Uterus (tissue), 4 donors: ENCODE data around the gene MPV17L. TPM values are rescaled to one million over a fixed set of nuclear protein-coding genes. Genes with fewer than 3 reads are reported as not detected.

Experiments used
- DNase-seq, 2 donors: peaks; one replicate each; pipeline ENCODE4 v3.0.0-alpha.2; 2019 to 2020
- H3K27ac ChIP-seq, 2 donors: fragments of 200-600 bp; sonication (generic); 1 replicate in 1 of 2; 2 replicates in 1 of 2; pipeline ENCODE4 v1.5.1; 2016 to 2018
- H3K27me3 ChIP-seq, 2 donors: fragments of 200-600 bp; sonication (generic); one replicate each; pipeline ENCODE4 v1.5.1; 2018 to 2019; ENCODE audit warnings: control low read depth in 1 of 2
- H3K36me3 ChIP-seq, 2 donors: fragments of 200-600 bp; sonication (generic); one replicate each; pipeline ENCODE4 v1.5.1; 2019; ENCODE audit warnings: control low read depth in 1 of 2
- H3K4me1 ChIP-seq, 2 donors: fragments of 200-600 bp; sonication (generic); one replicate each; pipeline ENCODE4 v1.5.1; 2018 to 2019; ENCODE audit warnings: control low read depth in 1 of 2
- H3K4me3 ChIP-seq, 2 donors: fragments of 200-600 bp; sonication (generic); 1 replicate in 1 of 2; 2 replicates in 1 of 2; pipeline ENCODE4 v1.5.1; 2018 to 2019; ENCODE audit warnings: mild to moderate bottlenecking in 1 of 2
- H3K9me3 ChIP-seq, 2 donors: fragments of 200-600 bp; sonication (generic); one replicate each; pipeline ENCODE4 v1.5.1; 2019; ENCODE audit warnings: control low read depth in 1 of 2
- POLR2A ChIP-seq, 2 donors: fragments of 450-650 bp; IDR thresholded peaks; one replicate each; pipeline ENCODE4 v1.6.1; 2016; ENCODE audit warnings: antibody characterized with exemption in 2 of 2, mild to moderate bottlenecking in 1 of 2, moderate library complexity in 1 of 2
- intact Hi-C: fragments of 100-400 bp; cut with DNase I; formaldehyde crosslinking; loops from one replicate; pipeline ENCODE4 v1.15.1; 2023; ENCODE audit warnings: low total_unique reads
- total RNA-seq, 4 donors: library from RNA; depleted of rRNA in 3 of 4; stranded (reverse); fragments of >200 nt in 3 of 4; gene quantifications; one replicate each; pipeline versions ENCODE4 v1.1.0 to v1.2.4, GENCODE V29; 2014 to 2023
- TF ChIP-seq, protein P1 (sequence below), 4 experiments: fragments of 200-600 bp in 2 of 4; fragments of 450-650 bp in 2 of 4; sonication (generic) in 2 of 4; IDR thresholded peaks; one replicate each; pipeline ENCODE4 v1.5.1; 2016 to 2019; ENCODE audit warnings: antibody characterized with exemption in 4 of 4, mild to moderate bottlenecking in 2 of 4, moderate library complexity in 1 of 4
- donor health status: DM: yes; HTN: yes; CAD: no.

MPV17L gene
- total RNA-seq, 4 donors from 2014 or later: 4.7 to 15.1 (median 11.8) TPM

DNA sequence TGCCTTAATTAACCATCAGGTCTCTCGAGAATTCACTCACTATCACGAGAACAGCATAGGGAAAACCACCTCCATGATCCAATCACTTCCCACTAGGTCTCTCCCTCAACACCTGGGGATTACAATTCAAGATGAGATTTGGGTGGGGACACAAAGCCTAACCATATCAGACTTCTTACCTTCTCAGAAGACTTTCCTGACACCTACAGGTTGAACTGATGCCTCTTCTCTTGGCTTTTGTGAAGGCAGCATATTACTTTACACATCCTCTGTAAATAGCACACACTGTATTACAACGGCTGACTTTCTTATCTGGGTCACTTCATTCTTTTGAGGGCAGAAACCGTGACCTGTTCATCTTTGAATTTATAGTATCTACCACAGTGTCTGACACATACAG lies 62.4 kb downstream of the MPV17L start:
- Histone ChIP-seq H3K4me3 (no peak overlapping the region), H3K36me3 (no peaks in the 10 kb centered on the region), H3K27me3 (no peaks in the 10 kb centered on the region), H3K9me3 (no peaks in the 10 kb centered on the region), H3K27ac (no peak overlapping the region), H3K4me1 (no peaks in the 10 kb centered on the region)
- no peak for DNase-seq
- TF ChIP-seq, protein P1, sequence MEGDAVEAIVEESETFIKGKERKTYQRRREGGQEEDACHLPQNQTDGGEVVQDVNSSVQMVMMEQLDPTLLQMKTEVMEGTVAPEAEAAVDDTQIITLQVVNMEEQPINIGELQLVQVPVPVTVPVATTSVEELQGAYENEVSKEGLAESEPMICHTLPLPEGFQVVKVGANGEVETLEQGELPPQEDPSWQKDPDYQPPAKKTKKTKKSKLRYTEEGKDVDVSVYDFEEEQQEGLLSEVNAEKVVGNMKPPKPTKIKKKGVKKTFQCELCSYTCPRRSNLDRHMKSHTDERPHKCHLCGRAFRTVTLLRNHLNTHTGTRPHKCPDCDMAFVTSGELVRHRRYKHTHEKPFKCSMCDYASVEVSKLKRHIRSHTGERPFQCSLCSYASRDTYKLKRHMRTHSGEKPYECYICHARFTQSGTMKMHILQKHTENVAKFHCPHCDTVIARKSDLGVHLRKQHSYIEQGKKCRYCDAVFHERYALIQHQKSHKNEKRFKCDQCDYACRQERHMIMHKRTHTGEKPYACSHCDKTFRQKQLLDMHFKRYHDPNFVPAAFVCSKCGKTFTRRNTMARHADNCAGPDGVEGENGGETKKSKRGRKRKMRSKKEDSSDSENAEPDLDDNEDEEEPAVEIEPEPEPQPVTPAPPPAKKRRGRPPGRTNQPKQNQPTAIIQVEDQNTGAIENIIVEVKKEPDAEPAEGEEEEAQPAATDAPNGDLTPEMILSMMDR (IDR thresholded peaks at IDR 0.05): no peak
- no peak for TF ChIP-seq POLR2A (IDR thresholded peaks at IDR 0.05)
- intact Hi-C loops: no loop called here

DNA sequence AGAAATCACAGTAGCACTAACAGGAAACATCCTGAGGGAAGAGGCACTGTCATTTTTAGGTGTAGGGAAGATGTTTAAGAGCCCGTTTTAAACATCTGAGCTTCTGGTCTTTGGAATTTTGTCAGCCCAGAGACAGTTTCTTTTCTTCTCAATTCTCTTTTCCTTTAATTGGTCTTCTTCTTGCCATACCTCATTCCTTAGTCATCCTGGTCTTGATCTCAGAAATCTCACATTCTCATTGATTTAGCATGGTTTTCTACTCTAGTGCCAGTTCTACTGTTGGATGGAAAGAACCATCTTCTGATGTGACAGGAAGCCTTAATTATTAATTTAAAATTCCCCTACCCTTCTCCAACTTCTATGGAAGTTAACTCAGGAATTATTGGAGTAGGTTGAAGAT lies 64.2 kb downstream of the MPV17L start:
- H3K27ac ChIP-seq: no peak overlapping the region
- no peaks in the 10 kb centered on the region for H3K9me3 ChIP-seq
- no peak overlapping the region for H3K4me3 ChIP-seq
- intact Hi-C loops: no loop called here
- no peak for DNase-seq
- H3K36me3 ChIP-seq: no peaks in the 10 kb centered on the region
- TF ChIP-seq, protein P1 (IDR thresholded peaks at IDR 0.05): no peak
- no peak for TF ChIP-seq POLR2A (IDR thresholded peaks at IDR 0.05)
- H3K4me1 ChIP-seq: no peaks in the 10 kb centered on the region
- no peaks in the 10 kb centered on the region for H3K27me3 ChIP-seq

- Histone ChIP-seq H3K36me3 (no peaks in the 10 kb centered on the region), H3K9me3 (no peaks in the 10 kb centered on the region), H3K27ac (no peak overlapping the region), H3K27me3 (no peaks in the 10 kb centered on the region), H3K4me1 (no peaks in the 10 kb centered on the region), H3K4me3 (no peak overlapping the region)
- DNase-seq: no peak
- TF ChIP-seq, protein P1 (IDR thresholded peaks at IDR 0.05): no peak
- TF ChIP-seq POLR2A (IDR thresholded peaks at IDR 0.05): no peak
- intact Hi-C loops: no loop called here
Measured at GRCh38 chr16:15460601-15461000, 65.0 kb downstream of the MPV17L start.

DNA sequence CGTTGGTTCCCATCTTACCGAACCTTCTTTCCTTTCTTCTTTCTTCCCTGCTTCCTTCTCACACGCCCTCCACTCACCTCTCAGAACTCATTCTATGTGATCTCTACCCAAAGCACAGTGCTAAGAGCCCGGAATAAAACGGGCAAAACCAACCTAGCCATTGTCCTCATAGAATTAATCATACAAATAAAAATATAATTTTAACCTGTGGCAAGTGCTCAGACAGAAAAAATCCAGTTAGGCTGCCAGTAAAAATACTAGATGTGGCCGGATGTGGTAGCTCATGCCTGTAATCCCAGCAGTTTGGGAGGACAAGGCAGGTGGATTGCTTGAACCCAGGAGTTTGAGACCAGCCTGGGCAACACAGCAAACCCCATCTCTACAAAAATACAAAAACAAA lies 65.8 kb downstream of the MPV17L start:
- Histone ChIP-seq H3K36me3 (no peaks in the 10 kb centered on the region), H3K9me3 (no peaks in the 10 kb centered on the region), H3K27me3 (no peaks in the 10 kb centered on the region), H3K4me1 (no peaks in the 10 kb centered on the region), H3K27ac (no peak overlapping the region), H3K4me3 (no peak overlapping the region)
- DNase-seq: no peak
- intact Hi-C loops: no loop called here
- TF ChIP-seq, protein P1 (IDR thresholded peaks at IDR 0.05): no peak
- no peak for TF ChIP-seq POLR2A (IDR thresholded peaks at IDR 0.05)

Other genes starting within 250 kb of the MPV17L start
- 10 to 100 TPM in 1 of 4 donors, 1 to 10 TPM in 1, under 1 TPM in 1, not detected in 1; 0.59 to 30.9 (median 4.4) TPM for gene NPIPA5, start 17.5 kb upstream of the MPV17L start, total RNA-seq
- gene BMERB1, start 38.8 kb downstream of the MPV17L start, total RNA-seq: 10 to 100 TPM; 12.8 to 98.9 (median 39.2) TPM
- gene MARF1, start 247.4 kb downstream of the MPV17L start, total RNA-seq: 10 to 100 TPM; 21.0 to 91.9 (median 42.2) TPM